GM08714 (cell line): Measurements from ENCODE around the gene KCNJ14.

Source experiments
- H3K4me3 ChIP-seq: fragments of 200-500 bp; sonication (Bioruptor generic); 2 replicates; pipeline ENCODE4 v1.5.1; 2014; ENCODE audit warnings: mild to moderate bottlenecking, low read length, inconsistent platforms
- ZNF274 ChIP-seq: IDR thresholded peaks from 2 replicates; pipeline ENCODE4 v1.6.1; 2012; ENCODE audit warnings: mild to moderate bottlenecking, low read depth, low read length

The KCNJ14 gene

GRCh38 chr19:48511800-48512503 lies 56.6 kb downstream of the KCNJ14 start, which contains the start of gene LMTK3:
Gene LMTK3, minus strand, starts transcription at chr19:48511835. Its CDS starts 259 bp downstream, at chr19:48511576.
- TF ChIP-seq ZNF274 = no peak
- H3K4me3 ChIP-seq = no peak within 1 kb of the TSS

GRCh38 chr19:48512504-48513288 lies 57.3 kb downstream of the KCNJ14 start:
- peak overlapping the region; percentile 68; the same call in 1 of the 2 replicates for H3K4me3 ChIP-seq
- no peak for TF ChIP-seq ZNF274

- no peak for TF ChIP-seq ZNF274
- peak overlapping the region; percentile 68 for H3K4me3 ChIP-seq
These were observed 58.1 kb downstream of the KCNJ14 start for GRCh38 chr19:48513289-48514122.

GRCh38 chr19:48514123-48514458 lies 58.7 kb downstream of the KCNJ14 start:
- no peak overlapping the region for H3K4me3 ChIP-seq

GRCh38 chr19:48516536-48516935 lies 61.2 kb downstream of the KCNJ14 start:
- no peak for TF ChIP-seq ZNF274
- H3K4me3 ChIP-seq = no peak overlapping the region

More at GRCh38 chr19:48514123-48514458, 58.7 kb downstream of the KCNJ14 start:
- TF ChIP-seq ZNF274 = no peak
